ENCODE data around the gene BEGAIN. TPM values are rescaled to one million over a fixed set of nuclear protein-coding genes. Genes with fewer than 3 reads are reported as not detected.

Gene BEGAIN
- total RNA-seq, 1 donor from 2014 or later, result 0.68 TPM

GRCh38 chr14:100534528-100535286 is 52.5 kb downstream of the BEGAIN start:
- DNase-seq (ENCODE audit: missing footprints) (peak; percentile 67), ATAC-seq (no peak)
- intact Hi-C loops (cut with DNase I), result no loop called here

DNA sequence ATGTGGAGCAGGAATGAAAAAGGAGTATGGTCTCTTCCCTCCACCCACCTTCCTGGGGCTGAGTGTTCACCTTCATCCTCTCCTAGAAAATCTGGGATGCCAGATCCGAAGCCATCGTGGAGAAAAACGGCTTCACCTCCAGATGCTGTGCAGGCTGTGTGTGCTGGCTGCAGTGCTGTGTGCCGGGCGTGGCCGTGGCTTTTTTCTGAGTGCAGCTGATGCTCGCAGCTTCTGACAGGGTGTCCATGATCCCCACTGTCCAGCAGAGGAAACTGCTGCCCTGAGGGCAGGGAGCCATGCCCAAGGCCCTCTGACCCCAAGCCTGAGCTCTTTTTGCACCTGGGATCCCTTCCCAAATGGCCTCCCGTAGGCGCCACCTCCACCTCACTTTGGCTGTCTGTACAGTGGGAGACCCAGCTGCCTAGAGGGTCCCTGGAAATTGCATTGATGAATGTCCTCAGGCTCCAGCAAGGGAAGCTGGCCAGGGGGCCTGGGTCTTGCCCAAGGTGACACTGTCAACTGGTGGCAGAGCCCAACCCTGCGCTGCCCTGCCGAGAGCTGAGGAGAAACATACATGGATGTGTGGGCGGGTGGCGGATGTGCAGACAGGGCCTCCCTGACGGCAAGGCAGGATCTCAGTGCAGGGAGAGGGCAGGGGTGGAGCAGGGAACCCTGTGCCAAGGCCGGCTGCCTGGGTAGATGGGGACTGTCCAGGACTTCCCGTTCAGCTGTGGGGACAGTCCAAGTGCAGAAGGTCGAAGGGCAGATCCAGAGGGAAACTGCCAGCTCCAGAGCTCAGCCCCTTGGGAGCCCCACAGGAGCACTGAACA is 53.3 kb downstream of the BEGAIN start:
- intact Hi-C loops (cut with DNase I), result no loop called here
- ATAC-seq (no peak), DNase-seq (ENCODE audit: missing footprints) (peak; percentile 46)

DNA sequence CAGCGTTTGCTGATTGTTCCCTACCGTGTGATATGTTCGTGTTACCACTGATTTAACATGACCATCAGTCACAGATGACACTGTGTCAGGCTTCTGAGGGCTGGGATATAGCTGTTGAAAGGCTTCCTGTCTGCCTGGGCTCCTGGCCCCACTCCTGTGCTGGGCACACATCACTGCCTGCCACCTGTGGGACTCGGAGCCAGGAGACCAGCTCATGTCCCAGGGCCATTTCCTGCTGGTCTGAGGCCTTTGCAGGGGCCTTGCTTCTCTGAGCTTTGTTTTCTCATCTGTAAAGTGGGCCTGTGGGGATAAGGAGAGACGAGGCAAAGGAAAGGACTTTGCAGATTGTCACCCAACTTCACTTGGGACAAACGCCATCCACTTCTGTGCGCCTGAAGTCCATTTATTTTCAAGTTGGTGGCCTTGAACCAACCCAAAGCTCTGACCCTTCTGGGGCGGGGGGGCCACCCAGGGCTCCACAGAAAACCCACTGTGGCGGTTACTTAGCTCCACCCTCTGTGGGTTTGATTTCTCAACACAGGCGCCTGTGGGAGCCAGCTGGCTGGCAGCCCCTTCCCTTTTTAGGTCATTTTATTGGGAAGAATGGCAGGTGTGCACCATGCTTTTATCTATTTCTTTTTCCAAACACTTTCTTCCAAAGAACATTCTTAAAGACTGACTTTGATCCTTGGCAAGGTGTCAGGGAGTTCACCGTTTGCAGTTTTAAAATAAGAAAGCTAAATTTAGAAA is 54.1 kb downstream of the BEGAIN start:
- DNase-seq (ENCODE audit: missing footprints) (no peak), ATAC-seq (peak; percentile 51)
- intact Hi-C loops (cut with DNase I), result no loop called here

DNA sequence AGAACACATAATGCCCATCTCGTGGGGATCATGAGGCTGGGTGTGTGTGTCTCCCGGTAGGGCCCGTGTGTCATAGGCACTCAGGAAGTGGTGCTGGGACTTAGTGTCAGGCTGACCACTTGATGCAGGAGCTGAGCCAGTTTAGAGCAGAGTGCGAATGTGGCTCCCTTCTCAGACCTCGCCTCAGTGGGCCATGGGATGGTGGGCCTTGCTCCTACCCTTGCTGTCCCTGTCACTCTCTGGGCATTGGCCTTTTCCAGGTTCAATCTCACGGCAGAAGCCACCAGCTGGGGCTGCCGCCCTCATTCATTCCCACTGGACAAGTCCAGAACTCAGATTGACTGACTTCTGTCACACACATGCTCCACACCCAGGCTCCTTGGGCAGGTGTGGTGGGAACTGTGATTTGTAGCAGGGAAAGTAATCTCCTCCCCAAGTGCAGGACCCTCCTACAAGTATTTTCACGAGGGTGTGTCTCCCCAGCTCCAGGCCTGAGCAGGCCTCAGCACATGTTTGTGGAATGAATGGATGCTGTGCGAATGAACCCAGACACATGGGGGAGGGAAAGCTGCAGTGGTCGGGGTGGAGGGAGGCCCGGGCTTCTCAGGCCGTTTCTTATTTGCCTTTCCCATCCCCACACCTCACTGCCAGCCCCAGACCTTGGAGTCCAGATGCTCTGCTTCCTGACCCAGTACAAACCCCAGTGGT is 54.9 kb downstream of the BEGAIN start:
- ATAC-seq (no peak), DNase-seq (ENCODE audit: missing footprints) (no peak)
- intact Hi-C loops (cut with DNase I), result no loop called here

GRCh38 chr14:100531152-100532121 is 55.8 kb downstream of the BEGAIN start:
- intact Hi-C loops (cut with DNase I), result no loop called here
- DNase-seq (ENCODE audit: missing footprints), result no peak
- no peak for ATAC-seq

- intact Hi-C loops (cut with DNase I), result no loop called here
- DNase-seq (ENCODE audit: missing footprints) (no peak), ATAC-seq (no peak)
Observed at GRCh38 chr14:100530270-100531072, 56.7 kb downstream of the BEGAIN start.

- no peak for ATAC-seq
- intact Hi-C loops (cut with DNase I), result no loop called here
- no peak for DNase-seq (ENCODE audit: missing footprints)
Observed at GRCh38 chr14:100529561-100530031, 57.6 kb downstream of the BEGAIN start.

DNA sequence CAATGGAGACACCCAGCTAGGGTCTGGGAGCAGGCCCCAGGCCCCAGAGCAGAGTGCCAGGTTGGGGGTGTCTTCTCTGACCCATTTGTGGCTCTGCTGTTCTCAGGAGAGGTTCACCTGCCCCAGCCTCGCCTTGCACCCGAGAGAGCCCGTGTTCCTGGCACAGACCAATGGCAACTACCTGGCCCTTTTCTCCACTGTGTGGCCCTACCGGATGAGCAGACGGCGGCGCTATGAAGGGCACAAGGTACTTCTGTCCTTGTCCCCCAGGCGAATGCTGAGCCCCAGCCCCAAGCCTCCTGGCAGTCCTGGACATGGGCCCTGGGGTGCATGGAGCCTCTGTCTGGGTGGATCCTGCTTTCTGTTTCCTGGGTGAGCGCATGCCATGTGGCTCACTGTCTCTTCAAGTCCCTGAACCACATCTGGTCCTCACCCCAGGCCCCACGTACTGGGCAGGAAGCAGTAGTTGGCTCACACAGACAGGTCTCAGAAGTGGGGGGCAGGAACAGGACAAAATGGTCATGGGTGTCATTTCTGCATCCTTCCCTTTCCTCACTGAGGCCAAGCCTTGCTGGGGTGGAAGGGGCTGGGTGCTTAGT is 58.2 kb downstream of the BEGAIN start:
- intact Hi-C loops (cut with DNase I), result no loop called here
- no peak for ATAC-seq
- no peak for DNase-seq (ENCODE audit: missing footprints)

- ATAC-seq, result no peak
- intact Hi-C loops (cut with DNase I), result no loop called here
- no peak for DNase-seq (ENCODE audit: missing footprints)
Observed at GRCh38 chr14:100526632-100527031, 60.6 kb downstream of the BEGAIN start.

DNA sequence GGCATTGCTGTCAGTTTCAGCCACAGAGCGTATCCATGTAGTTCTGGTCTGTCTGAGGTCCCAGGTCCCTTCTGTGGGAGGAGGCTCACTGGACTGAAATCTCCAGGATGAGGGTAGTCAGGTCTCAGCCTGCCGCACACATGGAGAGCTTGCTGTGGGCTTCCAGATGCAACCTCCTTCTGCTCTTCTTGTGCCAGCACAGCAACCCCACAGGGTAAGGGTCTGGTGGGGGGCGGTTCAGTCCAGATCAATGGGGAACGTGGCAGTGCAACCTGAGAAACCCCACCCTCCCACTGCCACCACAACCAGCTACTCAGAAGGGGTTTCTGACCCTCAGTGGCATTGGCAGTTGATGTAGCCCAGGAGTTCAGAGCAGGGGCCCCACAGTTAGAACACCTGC is 61.2 kb downstream of the BEGAIN start:
- intact Hi-C loops (cut with DNase I), result no loop called here
- ATAC-seq, result no peak
- DNase-seq (ENCODE audit: missing footprints), result no peak

GRCh38 chr14:100525615-100526014 is 61.6 kb downstream of the BEGAIN start:
- DNase-seq (ENCODE audit: missing footprints) (no peak), ATAC-seq (no peak)
- intact Hi-C loops (cut with DNase I), result no loop called here

- intact Hi-C loops (cut with DNase I), result no loop called here
Observed at GRCh38 chr14:100524933-100525243, 62.3 kb downstream of the BEGAIN start.

GRCh38 chr14:100524233-100524932 is 62.8 kb downstream of the BEGAIN start:
- intact Hi-C loops (cut with DNase I), result no loop called here
- ATAC-seq (no peak), DNase-seq (ENCODE audit: missing footprints) (no peak)

More at GRCh38 chr14:100524933-100525243, 62.3 kb downstream of the BEGAIN start:
- no peak for DNase-seq (ENCODE audit: missing footprints)
- no peak for ATAC-seq

DNA sequence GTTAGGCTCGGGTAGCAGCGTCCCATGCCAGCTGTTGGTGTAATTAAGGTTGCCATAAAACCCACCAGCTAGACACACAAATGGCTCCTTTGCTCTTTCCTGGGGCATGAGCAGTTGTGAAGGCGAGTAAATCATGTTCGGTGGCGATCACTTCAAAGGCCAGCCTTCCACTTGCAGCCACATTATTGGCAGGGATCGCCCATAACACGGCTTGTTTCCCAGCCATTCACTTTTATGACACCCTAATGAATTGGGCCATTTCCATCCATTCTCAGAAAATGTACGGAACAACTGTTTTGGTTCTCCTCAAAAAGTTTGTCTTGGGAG is 63.4 kb downstream of the BEGAIN start:
- intact Hi-C loops (cut with DNase I), result no loop called here
- ATAC-seq (no peak), DNase-seq (ENCODE audit: missing footprints) (no peak)

- ATAC-seq, result no peak
- no peak for DNase-seq (ENCODE audit: missing footprints)
- intact Hi-C loops (cut with DNase I), result no loop called here
Observed at GRCh38 chr14:100523131-100523842, 63.9 kb downstream of the BEGAIN start.
